Neural progenitor cell (in vitro differentiated cells): ENCODE data around the gene MLYCD.

Experiments
- EZH2 ChIP-seq: fragments of 200-600 bp; sonication (generic); IDR thresholded peaks from 2 replicates; pipeline ENCODE4 v1.6.1; 2017; ENCODE audit warnings: antibody characterized with exemption, mild to moderate bottlenecking, moderate library complexity
- TF ChIP-seq, protein P1 (sequence below): fragments of 200-600 bp; sonication (generic); IDR thresholded peaks from 2 replicates; pipeline ENCODE4 v1.5.1; 2017; ENCODE audit warnings: antibody characterized with exemption, mild to moderate bottlenecking

DNA sequence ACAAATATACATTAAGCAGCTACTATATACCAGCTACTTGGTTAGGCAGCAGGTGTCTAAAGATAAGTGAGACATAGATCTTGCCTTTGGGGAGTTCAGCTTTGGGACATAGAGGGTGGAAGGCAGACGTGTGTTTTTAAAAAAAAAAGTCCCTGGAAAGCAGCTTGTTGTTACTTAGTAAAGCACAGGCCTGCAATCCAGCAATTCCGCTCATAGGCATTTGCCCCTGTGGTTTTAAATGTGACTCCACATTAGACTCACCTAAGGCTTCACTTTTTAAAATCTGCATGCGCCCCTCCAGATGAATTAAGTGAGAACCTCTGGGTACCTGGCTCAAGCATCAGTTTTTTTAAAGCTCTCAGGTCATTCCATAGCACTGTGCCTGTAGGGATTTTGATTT is 7.2 kb upstream of the MLYCD start:
- TF ChIP-seq, protein P1, sequence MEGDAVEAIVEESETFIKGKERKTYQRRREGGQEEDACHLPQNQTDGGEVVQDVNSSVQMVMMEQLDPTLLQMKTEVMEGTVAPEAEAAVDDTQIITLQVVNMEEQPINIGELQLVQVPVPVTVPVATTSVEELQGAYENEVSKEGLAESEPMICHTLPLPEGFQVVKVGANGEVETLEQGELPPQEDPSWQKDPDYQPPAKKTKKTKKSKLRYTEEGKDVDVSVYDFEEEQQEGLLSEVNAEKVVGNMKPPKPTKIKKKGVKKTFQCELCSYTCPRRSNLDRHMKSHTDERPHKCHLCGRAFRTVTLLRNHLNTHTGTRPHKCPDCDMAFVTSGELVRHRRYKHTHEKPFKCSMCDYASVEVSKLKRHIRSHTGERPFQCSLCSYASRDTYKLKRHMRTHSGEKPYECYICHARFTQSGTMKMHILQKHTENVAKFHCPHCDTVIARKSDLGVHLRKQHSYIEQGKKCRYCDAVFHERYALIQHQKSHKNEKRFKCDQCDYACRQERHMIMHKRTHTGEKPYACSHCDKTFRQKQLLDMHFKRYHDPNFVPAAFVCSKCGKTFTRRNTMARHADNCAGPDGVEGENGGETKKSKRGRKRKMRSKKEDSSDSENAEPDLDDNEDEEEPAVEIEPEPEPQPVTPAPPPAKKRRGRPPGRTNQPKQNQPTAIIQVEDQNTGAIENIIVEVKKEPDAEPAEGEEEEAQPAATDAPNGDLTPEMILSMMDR: no peak
- no peak for TF ChIP-seq EZH2
